Stimulated activated naive CD8-positive, alpha-beta T cell treated with anti-CD3 and anti-CD28 coated beads, Interleukin-15, Interleukin-2, amounts not matched to agents 100 ng/mL and 50 ng/mL, for 24 hours (primary cell): ENCODE data around the gene DCUN1D3.
"Not testable (repeated sequence)": the region's sequence is repeated elsewhere in the genome, so short reads cannot be mapped to it uniquely, and the experiment has no call there.

Experiments
- H3K27ac Mint-ChIP-seq: one replicate; pipeline ENCODE4 v1.8.0; 2021; ENCODE audit warnings: mild to moderate bottlenecking, mixed read lengths
- H3K27me3 Mint-ChIP-seq: one replicate; pipeline ENCODE4 v1.8.0; 2021; ENCODE audit warnings: mixed read lengths
- H3K36me3 Mint-ChIP-seq: one replicate; pipeline ENCODE4 v1.8.0; 2021; ENCODE audit warnings: low read depth, mixed read lengths
- H3K4me1 Mint-ChIP-seq: one replicate; pipeline ENCODE4 v1.8.0; 2021; ENCODE audit warnings: low read depth, mixed read lengths
- H3K4me3 Mint-ChIP-seq: one replicate; pipeline ENCODE4 v1.8.0; 2021; ENCODE audit warnings: mild to moderate bottlenecking, mixed read lengths
- H3K9me3 Mint-ChIP-seq: one replicate; pipeline ENCODE4 v1.8.0; 2021; ENCODE audit warnings: mixed read lengths

DCUN1D3 gene

DNA sequence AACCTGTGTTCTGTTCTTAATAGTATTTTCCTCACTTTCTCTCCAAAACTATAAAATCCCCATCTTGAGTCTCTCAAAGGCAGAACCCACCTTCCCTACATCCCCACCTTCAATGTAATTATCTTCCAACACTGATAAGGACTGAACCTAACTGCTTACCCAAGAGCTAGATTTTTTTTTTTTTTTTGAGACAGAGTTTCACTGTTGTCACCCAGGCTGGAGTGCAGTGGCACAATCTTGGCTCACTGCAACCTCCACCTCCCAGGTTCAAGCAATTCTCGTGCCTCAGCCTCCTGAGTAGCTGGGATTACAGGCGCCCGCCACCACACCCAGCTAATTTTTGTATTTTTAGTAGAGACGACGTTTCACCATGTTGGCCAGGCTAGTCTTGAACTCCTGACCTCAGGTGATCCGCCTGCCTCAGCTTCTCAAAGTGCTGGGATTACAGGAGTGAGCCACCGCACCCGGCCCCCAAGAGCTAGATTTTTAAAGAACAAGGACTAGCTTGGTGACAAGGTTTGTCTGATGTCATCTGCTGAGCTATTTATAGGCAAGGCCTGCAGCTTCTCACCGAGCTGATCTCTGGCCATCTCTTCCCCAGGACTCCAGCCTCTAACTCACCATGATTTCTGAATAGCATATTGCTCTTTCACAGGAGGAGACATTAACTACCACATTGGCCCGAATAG is 29.7 kb upstream of the DCUN1D3 start:
- peaks cover 12% of the 10 kb centered on the region for H3K36me3 Mint-ChIP-seq
- not testable (repeated sequence) for H3K4me3 Mint-ChIP-seq, H3K9me3 Mint-ChIP-seq, H3K27ac Mint-ChIP-seq, H3K27me3 Mint-ChIP-seq, H3K4me1 Mint-ChIP-seq

DNA sequence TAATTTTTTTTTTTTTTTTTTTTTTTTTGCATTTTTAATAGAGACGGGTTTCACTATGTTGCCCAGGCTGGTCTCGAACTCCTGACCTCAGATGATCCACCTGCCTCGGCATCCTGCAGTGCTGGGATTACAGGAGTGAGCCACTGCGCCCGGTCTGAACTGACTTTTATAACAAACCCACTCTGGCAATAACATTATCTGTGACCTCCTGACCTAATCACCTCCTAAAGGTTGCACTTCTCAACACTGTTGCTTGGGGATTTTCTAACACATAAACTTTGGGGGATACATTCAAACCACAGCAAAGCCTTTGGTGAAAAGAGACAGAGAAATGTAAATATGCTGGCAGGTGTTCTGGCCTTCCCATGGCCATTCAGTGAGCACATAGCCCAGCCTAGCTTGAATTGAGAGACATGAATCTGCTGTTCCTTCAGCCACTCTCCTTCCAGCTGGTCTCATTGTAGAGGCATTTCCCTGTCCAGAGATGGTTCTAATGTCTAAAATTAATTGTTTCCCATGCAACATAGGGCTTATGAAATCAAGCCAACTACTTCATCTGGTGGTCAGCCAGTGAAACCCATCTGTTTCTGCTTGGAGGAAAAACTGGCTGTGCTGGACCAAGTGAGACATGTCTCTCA is 28.7 kb upstream of the DCUN1D3 start:
- Mint-ChIP-seq H3K27me3 (no peaks in the 10 kb centered on the region), H3K9me3 (no peaks in the 10 kb centered on the region), H3K27ac (no peak overlapping the region), H3K4me1 (no peaks in the 10 kb centered on the region), H3K36me3 (peaks cover 16% of the 10 kb centered on the region), H3K4me3 (no peak overlapping the region)

DNA sequence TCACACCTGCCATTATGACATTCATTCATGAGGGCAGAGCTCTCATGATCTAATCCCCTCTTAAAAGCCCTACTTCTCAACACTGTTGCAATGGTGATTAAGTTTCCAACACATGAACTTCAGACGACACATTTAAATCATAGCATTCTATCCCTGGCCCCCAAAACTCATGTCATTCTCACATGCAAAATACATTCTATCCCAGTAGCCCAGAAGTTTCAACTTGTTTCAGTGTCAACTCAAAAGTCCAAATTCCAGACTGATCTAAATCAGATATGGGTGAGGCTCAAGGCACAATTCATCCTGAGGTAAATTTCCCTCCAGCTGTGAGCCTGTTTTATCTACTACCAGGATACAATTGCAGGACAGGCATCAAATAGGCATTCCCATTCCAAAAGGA is 25.6 kb upstream of the DCUN1D3 start:
- H3K4me1 Mint-ChIP-seq, result no peaks in the 10 kb centered on the region
- no peaks in the 10 kb centered on the region for H3K27me3 Mint-ChIP-seq
- no peaks in the 10 kb centered on the region for H3K9me3 Mint-ChIP-seq
- H3K27ac Mint-ChIP-seq, result no peak overlapping the region
- H3K4me3 Mint-ChIP-seq, result no peak overlapping the region
- H3K36me3 Mint-ChIP-seq, result peaks cover 21% of the 10 kb centered on the region

DNA sequence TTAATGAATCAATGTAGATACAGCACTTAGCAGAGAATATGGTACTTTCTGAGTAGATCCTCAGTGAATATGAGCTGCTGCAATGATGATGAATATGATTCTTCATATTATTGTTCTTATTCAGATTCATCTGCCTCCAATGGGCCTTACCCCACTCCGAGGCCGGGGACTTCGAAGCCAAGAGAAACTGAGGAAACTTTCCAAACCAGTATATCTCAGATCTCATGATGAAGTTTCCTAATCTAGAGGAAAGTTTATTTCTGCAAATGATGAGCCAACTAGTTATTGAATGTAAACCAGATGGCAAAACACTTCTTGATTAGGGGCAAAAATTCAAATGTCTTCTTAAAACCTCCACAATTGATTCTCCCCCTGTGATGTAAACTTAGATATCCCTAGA is 23.7 kb upstream of the DCUN1D3 start:
- no peak overlapping the region for H3K27ac Mint-ChIP-seq
- peaks cover 16% of the 10 kb centered on the region for H3K4me1 Mint-ChIP-seq
- no peaks in the 10 kb centered on the region for H3K27me3 Mint-ChIP-seq
- H3K9me3 Mint-ChIP-seq, result no peaks in the 10 kb centered on the region
- peaks cover 36% of the 10 kb centered on the region for H3K36me3 Mint-ChIP-seq
- no peak overlapping the region for H3K4me3 Mint-ChIP-seq

DNA sequence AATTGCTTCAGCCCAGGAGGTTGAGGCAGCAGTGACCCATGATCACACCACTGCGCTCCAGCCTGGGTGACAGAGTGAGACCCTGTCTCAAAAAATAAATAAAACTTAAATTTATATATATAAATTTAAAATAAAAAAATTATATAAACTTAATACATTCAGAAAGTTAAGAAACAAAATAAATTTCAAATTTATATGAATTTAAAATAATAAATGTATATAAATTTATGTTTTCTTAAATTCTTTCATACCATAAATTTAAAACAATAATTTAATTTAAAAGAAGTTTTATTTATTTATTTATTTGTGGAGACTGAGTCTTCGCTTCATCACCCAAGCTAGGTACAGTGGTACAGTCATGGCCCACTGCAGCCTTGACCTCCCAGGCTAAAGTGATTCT is 20.6 kb upstream of the DCUN1D3 start:
- no peak overlapping the region for H3K4me3 Mint-ChIP-seq
- H3K36me3 Mint-ChIP-seq, result peaks cover 52% of the 10 kb centered on the region
- no peaks in the 10 kb centered on the region for H3K9me3 Mint-ChIP-seq
- no peaks in the 10 kb centered on the region for H3K27me3 Mint-ChIP-seq
- H3K27ac Mint-ChIP-seq, result no peak overlapping the region
- H3K4me1 Mint-ChIP-seq, result peaks cover 27% of the 10 kb centered on the region

DNA sequence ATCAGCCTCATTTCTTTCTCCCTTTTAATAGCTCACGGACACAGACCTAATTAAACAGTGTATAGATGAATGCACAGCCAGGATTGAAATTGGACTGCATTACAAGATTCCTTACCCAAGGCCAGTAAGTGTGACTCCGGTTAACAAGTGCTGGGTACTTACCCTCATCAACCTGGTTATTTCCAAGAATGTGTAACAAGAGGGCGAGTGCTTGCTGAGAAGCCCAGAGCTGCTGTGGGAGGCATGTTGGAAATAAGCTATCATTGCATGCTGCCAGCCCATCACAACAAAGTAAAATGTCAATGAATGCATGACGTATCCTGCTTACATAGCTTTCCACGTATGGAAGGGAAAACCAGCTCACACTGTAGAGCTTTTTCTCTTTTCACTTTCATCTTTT is 19.9 kb upstream of the DCUN1D3 start:
- Mint-ChIP-seq H3K27ac (peak overlapping the region; percentile 14), H3K9me3 (no peaks in the 10 kb centered on the region), H3K36me3 (peaks cover 53% of the 10 kb centered on the region), H3K4me3 (no peak overlapping the region), H3K4me1 (peaks cover 29% of the 10 kb centered on the region), H3K27me3 (no peaks in the 10 kb centered on the region)

DNA sequence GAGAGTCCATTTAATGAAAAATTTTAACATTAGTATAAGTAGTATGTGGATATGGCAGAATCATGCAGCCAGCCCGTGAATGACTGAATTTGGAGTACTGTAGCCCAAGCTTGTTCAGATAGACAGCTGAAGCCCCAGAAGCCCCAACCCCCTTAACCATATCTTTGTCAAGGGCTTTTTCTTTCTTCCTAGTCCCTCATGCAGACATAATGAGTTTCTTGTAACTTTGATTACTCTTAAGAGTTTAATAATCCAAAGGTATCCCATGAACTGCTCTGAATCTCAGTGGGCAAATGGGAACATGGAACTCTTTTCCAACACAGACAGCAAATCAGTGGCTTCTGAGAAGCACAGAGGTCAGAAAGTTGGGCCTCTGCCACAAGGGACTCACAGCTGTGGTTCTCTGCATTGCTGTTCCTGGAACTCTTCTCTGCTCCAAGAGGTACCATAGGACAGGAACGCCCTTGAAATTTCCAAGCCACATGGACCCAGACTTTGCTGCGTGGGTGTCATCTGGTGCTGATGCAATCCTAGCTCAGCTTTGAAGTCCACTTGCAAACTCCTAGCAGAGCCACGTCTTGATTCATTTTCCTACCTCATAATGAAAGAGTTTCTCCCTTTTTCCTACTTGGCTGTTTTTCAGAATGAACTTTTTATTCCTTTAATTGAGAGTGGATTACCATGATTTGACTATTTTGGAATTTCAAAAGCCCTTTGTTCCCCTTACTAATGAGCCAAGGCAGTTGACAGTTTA is 18.5 kb upstream of the DCUN1D3 start:
- Mint-ChIP-seq H3K4me3 (no peak overlapping the region), H3K36me3 (peaks cover 48% of the 10 kb centered on the region), H3K9me3 (no peaks in the 10 kb centered on the region), H3K27ac (no peak overlapping the region), H3K27me3 (no peaks in the 10 kb centered on the region), H3K4me1 (peaks cover 32% of the 10 kb centered on the region)

DNA sequence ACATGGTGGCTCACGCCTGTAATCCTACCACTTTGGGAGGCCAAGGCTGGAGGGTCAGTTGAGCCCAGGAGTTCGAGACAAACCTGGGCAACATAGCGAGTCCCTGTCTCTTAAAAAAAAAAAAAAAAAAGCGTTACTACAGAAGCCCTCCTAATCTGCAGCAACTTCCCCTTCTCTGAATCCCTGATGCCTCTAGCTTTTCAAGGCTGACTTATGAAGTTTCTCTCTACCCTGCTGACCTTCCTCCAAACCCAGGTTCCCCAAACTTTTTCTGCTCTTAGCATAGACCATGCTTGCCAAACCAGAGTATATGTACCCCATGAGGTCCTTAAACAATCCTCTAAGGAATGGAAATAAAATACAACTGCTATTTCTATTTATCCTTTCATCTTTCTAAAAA is 16.8 kb upstream of the DCUN1D3 start:
- H3K9me3 Mint-ChIP-seq, result no peaks in the 10 kb centered on the region
- peaks cover 44% of the 10 kb centered on the region for H3K36me3 Mint-ChIP-seq
- H3K4me3 Mint-ChIP-seq, result no peak overlapping the region
- H3K27me3 Mint-ChIP-seq, result no peaks in the 10 kb centered on the region
- no peak overlapping the region for H3K27ac Mint-ChIP-seq
- peaks cover 40% of the 10 kb centered on the region for H3K4me1 Mint-ChIP-seq

DNA sequence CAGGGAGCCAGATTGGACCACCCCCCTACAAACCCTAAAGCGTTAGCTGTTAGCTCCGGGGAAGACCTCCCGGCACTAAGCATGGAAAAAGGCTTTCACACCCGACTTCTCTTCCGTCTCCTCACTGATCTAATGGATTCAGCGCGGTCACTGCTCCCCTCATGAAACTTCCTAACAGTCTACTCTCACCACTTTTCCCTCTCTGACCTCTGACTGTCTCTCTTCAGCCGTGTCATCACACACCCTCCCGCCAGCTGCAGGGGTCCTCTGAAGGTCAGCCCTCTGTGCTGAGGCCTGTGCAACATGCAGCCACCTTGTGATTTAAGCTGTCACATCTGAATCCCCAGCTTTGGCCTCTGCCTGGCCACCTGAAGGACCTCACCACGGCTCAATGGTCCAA is 16.1 kb upstream of the DCUN1D3 start:
- H3K36me3 Mint-ChIP-seq, result peaks cover 42% of the 10 kb centered on the region
- H3K27ac Mint-ChIP-seq, result no peak overlapping the region
- H3K9me3 Mint-ChIP-seq, result no peaks in the 10 kb centered on the region
- no peak overlapping the region for H3K4me3 Mint-ChIP-seq
- H3K27me3 Mint-ChIP-seq, result no peaks in the 10 kb centered on the region
- H3K4me1 Mint-ChIP-seq, result peaks cover 47% of the 10 kb centered on the region

DNA sequence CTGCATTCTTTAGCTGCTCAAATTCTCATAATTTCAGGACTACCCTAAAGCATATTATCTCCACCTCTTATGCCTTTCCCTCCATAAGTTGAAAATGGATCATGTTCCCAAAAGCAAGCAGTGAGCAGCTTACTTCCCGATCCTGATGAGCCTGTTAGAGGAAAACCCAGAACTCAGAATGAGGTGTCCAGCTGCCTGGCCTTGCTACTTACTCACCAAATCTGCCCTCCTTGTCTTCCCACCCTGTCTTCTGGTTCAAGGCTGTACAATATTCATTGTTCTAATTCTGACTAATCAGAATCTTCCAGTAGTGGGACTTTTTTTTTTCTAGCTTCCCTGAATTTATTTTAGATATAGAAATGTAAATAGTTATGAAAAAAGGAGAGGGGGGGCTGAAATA is 11.2 kb upstream of the DCUN1D3 start:
- Mint-ChIP-seq H3K4me3 (peak overlapping the region; percentile 77), H3K27ac (peak overlapping the region; percentile 98), H3K9me3 (no peaks in the 10 kb centered on the region), H3K36me3 (peaks cover 22% of the 10 kb centered on the region), H3K4me1 (peaks cover 62% of the 10 kb centered on the region), H3K27me3 (no peaks in the 10 kb centered on the region)

DNA sequence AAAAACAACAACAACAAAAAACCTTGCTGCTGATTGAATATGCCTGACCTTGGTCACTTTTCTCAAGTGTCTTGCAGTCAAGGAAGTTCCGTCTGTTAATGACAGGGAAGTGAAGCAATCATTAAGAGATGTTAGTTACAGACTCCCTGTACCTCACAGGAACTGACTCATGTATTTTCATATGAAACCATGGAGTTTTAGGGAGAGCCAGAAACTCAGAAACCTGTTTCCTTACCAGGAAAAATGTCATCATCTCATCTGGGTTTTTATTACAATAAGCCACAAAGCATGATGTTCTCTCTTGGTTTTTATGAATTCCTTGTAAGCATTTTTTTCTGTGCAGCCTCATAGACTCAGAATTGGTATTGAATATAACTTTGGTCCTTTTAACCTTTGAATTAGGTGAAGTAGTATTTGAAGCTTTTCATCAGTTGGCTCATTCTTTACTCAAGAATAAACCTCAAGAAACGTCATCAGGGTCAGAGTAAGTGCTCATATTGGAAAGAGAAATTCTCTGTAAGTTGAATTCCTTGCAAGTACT is 10.7 kb upstream of the DCUN1D3 start:
- Mint-ChIP-seq H3K27ac (peak overlapping the region; percentile 98), H3K4me1 (peaks cover 67% of the 10 kb centered on the region), H3K4me3 (peak overlapping the region; percentile 77), H3K36me3 (peaks cover 17% of the 10 kb centered on the region), H3K27me3 (no peaks in the 10 kb centered on the region), H3K9me3 (no peaks in the 10 kb centered on the region)

DNA sequence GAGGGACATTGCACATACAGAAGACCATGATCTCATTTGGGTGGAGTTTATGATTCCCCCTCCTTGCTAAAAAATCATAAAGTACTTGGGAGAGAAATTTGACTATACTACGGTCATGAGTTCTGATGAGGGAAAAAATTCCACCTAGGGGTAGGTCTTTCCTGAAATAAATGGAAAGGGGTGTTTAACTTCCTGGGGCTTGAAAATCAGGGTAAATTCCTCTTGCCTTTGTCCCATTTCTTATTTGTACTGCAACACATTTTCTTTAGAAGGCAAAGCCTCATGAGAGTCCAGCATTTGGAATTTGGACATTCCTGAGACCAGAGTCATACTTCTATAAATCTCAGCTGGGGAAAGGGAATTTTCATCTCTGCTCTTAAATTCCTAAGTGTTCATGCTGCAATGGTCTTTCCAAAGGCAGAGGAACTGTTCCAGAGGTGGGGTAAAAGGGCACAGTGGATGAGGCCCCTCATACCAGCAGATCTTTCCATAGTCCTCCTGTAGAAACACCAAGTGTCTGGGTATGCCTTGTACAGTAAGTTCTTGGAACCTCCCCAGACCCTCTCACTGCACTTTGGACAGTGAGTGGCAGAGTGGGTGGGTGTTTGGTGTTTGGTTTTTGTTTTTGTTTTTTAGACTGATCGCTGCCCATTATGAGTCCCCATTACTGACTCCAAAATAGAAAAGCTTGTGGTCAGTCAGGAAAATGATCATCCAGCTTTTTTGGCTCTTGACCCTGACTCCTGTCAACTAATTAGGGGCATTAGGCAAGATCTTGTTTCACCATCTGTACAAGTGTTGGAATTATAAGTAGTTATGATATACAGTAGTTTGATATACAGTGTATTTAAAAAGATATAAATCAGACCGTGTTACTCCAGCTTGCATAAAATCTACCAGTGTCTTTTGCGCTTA is 6.4 kb upstream of the DCUN1D3 start:
- peaks cover 31% of the 10 kb centered on the region for H3K36me3 Mint-ChIP-seq
- H3K27me3 Mint-ChIP-seq, result no peaks in the 10 kb centered on the region
- H3K9me3 Mint-ChIP-seq, result no peaks in the 10 kb centered on the region
- H3K4me1 Mint-ChIP-seq, result peaks cover 90% of the 10 kb centered on the region
- H3K27ac Mint-ChIP-seq, result no peak overlapping the region
- H3K4me3 Mint-ChIP-seq, result no peak overlapping the region

DNA sequence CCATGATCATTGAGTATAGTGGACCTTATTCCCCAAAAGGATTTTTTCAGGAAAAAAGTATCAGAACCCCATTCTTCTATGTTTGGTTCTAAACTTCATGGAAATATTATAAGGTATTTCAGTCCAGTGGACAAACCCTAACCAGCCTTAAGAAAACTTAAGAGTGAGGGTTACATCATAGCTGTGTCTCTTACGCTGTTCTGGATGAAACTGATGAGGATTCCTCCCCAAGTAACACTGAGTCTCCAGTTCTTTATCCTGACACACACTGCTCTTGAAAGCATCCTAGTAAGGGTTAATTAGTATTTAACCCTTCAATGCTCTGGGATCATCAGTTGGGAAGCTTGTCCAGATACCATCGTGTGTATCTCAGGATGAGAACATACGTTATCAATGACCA is 5.4 kb upstream of the DCUN1D3 start:
- H3K4me3 Mint-ChIP-seq, result no peak overlapping the region
- H3K9me3 Mint-ChIP-seq, result no peaks in the 10 kb centered on the region
- no peaks in the 10 kb centered on the region for H3K27me3 Mint-ChIP-seq
- H3K4me1 Mint-ChIP-seq, result peaks cover 86% of the 10 kb centered on the region
- H3K36me3 Mint-ChIP-seq, result peaks cover 41% of the 10 kb centered on the region
- no peak overlapping the region for H3K27ac Mint-ChIP-seq

DNA sequence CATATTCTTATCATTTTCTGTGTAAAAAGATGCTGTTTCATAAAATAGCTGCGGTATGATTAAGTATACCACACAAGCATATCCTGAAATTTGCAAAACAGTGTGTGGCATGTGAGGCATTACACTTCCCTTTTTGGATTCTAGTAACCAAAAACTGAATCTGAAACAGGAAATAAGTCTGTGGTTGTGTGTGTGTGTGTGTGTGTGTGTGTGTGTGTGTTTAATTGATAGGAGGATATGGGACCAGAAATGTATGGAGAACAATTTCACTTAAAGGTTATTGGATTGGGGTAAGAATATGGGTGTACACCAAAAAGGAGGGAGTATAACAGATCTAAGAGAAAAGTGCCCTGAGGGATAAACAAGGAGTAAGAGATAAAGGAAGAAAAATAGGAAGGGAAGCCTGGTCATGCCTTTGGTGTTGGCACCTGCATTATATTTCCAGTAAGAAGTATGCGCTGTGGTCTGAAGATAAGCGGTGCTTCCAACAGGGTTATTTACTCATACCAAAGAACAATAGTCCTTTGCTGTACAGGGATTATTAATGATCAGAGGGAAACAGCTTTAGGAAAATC is 4.4 kb upstream of the DCUN1D3 start:
- Mint-ChIP-seq H3K27me3 (no peaks in the 10 kb centered on the region), H3K4me3 (peak overlapping the region; percentile 67), H3K9me3 (no peaks in the 10 kb centered on the region), H3K4me1 (peaks cover 76% of the 10 kb centered on the region), H3K27ac (peak overlapping the region; percentile 74), H3K36me3 (peaks cover 44% of the 10 kb centered on the region)
